Fibroblast of villous mesenchyme (primary cell): ENCODE measurements around the gene TRIM67. TPM values are rescaled to one million over a fixed set of nuclear protein-coding genes. Genes with fewer than 3 reads are reported as not detected.

Experiments used
- DNase-seq: peaks from one replicate; pipeline ENCODE4 v3.0.0-alpha.2; 2010; ENCODE audit warnings: low read depth
- H3K4me3 ChIP-seq: 2 replicates; pipeline ENCODE4 v1.5.1; 2011; ENCODE audit warnings: low read depth, mild to moderate bottlenecking, low read length
- total RNA-seq: library from RNA; depleted of rRNA; stranded (reverse); fragments of >200 nt; gene quantifications from 2 replicates; pipeline ENCODE4 v1.2.3, GENCODE V29; 2012
- TF ChIP-seq, protein P1 (sequence below): IDR thresholded peaks from 2 replicates; pipeline ENCODE4 v1.5.1; 2012; ENCODE audit warnings: low read depth, mild to moderate bottlenecking, low read length; ENCODE audit not compliant: insufficient read depth

The TRIM67 gene
- total RNA-seq, 1 donor: not detected

DNA sequence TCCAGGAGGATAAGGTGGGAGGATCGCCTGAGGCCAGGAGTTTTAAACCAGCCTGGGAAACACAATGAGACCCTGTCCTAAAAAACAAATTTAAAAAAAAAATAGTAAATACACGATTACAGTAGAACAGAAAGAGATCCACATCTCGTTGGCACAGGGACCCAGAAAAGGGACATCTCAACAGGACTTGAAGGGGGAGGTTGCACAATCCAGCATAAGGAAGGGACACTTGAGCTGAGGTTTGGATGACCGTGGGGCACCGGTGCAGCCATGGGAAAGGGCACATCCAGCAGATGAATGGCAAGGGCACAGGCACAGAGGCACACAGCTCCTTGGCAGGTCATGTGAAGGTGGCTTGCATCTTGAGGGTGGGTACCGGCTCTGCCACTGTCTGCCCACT is 20.5 kb downstream of the TRIM67 start:
- TF ChIP-seq, protein P1, sequence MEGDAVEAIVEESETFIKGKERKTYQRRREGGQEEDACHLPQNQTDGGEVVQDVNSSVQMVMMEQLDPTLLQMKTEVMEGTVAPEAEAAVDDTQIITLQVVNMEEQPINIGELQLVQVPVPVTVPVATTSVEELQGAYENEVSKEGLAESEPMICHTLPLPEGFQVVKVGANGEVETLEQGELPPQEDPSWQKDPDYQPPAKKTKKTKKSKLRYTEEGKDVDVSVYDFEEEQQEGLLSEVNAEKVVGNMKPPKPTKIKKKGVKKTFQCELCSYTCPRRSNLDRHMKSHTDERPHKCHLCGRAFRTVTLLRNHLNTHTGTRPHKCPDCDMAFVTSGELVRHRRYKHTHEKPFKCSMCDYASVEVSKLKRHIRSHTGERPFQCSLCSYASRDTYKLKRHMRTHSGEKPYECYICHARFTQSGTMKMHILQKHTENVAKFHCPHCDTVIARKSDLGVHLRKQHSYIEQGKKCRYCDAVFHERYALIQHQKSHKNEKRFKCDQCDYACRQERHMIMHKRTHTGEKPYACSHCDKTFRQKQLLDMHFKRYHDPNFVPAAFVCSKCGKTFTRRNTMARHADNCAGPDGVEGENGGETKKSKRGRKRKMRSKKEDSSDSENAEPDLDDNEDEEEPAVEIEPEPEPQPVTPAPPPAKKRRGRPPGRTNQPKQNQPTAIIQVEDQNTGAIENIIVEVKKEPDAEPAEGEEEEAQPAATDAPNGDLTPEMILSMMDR: no peak
- DNase-seq: no peak
- no peak overlapping the region for H3K4me3 ChIP-seq

DNA sequence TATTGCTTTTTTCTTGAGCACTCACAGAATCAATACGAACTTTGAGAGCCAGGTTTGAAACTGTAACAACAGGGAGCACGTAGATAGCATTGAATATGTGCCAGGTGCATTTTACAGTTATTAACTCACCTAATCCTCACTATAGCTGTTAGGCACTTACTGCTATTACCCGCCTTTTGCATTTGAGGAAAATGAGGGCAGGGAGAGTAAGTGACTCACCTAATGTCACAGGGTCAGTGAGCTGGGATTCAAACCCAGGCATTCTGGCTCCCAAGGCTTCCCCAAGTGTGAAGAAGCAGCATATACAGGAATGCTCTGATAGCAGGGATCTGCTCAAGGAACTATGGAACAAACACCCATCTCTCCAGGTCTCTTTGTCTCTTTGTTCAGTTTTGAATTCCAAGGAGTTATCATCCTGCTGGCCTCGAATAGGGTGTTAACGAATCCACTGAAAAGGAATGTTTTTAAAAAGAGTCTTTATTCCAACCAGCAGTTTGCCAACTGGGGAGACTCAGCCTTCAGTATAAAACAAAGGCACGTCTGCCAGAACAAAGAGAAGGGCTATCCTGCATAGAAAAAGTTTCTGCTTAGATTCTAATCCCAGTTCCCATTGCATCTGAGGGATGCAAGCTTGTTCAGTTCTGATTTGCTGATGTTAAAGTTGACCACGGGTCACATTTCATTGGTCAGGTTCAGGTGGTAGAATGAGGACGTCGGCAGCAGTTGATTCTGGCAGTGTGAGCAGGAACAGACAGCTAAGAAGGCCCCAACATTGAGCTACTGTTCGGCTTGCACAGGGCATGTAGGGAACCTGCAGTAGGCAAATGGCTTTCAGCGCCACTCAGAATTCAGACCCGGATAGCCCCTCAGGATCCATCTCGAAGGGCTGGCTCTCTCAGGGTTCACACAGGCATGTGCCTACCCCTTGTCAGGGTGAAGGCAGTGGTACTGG is 22.1 kb downstream of the TRIM67 start:
- no peak for DNase-seq
- H3K4me3 ChIP-seq: no peak overlapping the region
- TF ChIP-seq, protein P1: no peak

DNA sequence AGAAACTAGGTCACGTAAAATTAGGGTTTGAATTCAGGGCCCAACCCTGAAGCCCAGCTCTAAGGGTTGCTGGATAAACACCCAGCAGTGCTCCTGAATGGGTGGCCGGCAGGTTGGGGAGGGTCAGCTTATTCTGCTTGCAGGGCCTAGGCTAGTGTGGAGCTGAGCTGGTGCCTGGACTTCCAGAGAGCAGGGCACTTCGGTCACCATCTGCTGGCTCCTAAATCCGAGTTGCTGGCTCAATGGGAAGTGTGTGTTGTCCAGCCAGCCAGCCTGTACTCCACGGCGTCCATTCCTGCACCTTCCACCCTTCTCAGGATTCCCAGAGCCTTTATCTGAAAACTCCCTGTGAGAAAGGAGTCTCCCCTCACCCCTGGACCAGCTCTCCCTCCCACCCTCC is 23.0 kb downstream of the TRIM67 start:
- TF ChIP-seq, protein P1: no peak
- H3K4me3 ChIP-seq: no peak overlapping the region
- DNase-seq: no peak

- TF ChIP-seq, protein P1: no peak
- no peak overlapping the region for H3K4me3 ChIP-seq
- DNase-seq: no peak
Observed at GRCh38 chr1:231185391-231185790, 23.5 kb downstream of the TRIM67 start.

DNA sequence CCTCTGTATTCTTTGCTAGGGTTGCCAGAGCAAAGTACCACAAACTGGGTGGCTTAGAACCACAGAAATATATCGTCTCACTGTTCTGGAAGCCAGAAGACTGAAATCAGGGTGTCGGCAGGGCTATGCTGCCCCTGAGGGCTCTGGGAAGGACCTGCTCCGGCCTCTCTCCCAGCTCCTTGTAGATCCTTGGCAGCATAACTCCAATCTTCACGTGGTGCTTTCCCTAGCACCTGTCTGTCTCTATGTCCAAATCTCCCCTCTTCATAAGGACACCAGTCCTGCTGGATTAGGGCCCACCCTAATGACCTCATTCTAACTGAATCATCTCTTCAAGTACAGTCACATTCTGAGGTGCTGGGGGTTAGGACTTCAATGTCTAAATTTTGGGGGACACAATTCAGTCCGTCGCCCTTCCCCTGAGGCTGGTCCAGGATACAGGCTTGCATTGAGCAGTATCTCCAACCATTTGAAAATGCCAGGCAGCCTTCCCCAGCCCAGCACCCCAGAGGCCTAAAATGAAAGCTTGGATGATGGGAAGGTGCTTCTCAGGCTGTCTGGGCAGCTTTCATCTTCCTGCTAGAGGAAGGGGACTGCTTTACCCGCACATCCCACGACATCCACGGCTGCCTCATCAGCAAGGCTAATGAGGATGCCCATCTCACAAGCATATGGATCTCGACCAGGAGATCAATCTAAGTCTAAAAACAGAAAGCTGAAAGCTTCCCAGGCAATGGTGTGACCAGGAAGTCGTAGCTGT is 24.7 kb downstream of the TRIM67 start:
- TF ChIP-seq, protein P1: no peak
- H3K4me3 ChIP-seq: no peak overlapping the region
- DNase-seq: no peak

DNA sequence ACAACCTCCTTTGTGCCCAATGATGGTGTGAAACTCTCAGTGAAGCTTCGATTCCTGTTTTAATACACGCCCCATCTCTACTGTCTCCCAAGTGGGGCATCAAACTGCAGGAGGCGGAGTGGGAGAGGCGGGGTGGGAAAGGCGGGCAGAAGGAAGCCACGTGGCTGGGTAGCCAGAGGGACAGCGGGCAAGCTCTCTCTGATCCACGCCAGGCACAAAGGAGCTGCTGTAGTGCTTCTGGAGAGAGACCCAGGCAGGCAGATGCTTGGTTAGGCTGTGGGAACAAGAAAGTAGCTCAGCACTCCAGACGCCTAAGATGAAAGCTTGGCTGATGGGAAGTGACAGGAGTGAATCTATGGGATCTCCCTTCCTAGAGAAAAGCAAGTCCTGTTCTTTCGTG is 25.7 kb downstream of the TRIM67 start:
- no peak overlapping the region for H3K4me3 ChIP-seq
- no peak for DNase-seq
- TF ChIP-seq, protein P1: no peak
